ENCODE data around the gene LGMN.
A peak's percentile ranks its signal among the peaks of the same experiment; 100 is the strongest.

Gene LGMN

DNA sequence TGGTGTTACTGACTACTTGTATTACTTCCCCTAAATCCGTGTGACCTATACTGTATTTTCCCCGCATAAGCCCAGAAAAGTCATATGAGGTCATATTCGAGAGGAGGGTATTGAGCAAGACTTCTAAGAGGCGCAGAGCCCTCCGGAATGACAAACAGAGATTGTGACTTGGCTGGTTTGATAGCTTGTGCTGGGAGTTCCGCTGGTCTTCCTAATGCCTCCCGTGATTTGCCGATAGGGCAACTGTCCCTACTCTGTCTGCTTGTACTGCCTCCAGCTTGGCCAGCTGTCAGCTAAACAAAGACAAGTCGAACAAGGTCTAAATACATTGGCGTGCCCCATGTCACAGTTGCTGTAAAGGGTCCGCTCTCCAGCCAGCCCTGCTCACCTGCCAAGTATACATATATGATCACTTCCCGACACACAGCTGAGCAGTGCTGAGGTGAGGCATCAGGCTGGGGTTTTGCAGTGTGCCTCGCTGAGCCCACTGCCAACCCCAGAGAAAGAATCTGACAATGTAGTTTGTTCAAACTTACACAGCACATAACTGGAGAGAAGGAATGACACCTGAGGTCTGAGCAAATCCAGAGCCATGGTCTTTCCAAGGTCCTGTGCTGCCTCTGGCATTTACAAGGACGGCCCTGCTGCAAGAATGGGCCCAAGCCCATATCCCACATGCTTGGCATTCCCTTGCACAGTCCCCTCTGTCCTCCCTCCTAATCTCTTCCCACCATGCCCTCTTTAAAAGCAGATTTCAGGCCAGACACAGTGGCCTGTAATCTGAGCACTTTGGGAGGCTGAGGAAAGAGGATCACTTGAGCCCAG lies 23.7 kb downstream of the LGMN start:
- no peak for DNase-seq

DNA sequence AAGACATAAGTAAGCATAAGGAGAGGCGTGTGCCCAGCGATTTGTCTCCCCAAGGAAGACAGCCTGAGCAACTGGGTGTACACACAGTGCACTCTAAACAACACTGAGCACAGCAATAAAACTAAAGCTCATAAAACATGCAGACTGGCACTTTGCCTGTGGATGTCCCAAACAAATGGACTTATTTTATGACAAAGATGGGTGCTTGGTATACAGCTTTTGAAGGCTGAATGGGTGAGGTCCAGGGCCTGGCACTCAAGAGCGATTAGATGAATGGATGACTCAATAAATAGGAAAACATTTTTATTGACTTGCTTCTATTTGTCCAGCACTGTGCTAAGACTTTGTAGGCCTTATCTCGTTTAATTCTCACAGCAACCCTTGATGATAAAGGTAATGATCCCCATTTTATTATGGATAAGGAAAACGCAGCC lies 28.5 kb downstream of the LGMN start:
- no peak for DNase-seq

DNA sequence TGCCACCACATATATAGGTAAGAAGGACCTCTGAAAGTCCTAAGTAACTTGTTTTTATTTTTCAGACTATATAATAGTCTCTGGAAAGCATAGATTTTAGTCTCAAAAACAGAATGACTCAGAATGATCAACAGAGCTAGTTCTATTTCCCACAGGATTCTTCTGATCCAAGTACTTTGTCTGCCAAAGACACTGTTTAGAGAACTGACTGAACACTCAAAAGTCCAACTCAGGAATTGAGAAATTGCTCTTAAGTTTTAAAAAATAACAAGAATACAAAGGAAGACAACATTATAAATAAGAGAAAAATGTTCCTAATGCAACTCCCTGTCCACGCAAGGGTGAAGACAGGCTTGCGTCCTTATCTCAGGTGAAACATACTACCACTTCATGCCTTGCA lies 29.0 kb downstream of the LGMN start:
- no peak for DNase-seq

DNA sequence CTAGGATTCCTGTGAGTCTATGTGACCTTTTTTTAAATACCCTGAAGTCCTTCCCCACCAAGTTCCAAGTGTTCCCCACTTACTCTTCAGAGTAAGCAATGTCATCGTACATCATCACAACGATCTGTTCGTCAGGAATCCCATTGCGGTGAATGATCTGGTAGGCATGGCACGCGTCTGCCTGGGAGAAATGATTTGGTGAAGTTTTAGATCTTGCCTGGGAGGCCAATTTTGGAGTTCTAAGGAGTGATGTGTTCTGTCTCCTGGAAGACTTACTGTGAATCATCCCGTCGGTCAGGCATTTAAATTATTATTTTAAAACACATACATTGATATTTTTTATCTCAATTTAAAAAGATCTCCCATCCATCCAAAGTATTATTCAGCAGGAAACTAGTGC lies 29.8 kb downstream of the LGMN start:
- no peak for DNase-seq

DNA sequence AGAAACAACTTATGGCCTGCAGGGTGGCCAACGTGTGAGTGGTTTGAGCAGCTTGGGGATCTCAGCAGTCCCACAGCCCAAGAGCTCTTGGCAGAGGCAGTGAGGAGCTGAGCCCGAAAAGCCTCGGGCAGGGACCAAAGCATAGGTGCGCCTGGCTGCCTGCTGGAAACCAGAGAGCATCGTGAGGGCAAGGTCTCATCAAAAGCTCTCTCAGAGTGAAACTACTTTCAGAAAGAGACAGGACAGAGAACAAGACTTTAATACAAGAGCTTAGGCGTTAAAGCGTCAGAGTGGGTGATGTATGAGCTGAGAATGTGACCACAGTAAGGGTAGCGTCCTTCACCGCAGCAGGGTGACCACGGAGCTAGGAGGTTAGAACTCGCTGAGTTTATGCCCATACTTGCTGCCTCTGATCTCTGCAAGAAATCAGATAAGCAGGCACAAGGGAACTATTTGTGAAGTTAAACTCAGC lies 30.8 kb downstream of the LGMN start:
- no peak for DNase-seq

DNA sequence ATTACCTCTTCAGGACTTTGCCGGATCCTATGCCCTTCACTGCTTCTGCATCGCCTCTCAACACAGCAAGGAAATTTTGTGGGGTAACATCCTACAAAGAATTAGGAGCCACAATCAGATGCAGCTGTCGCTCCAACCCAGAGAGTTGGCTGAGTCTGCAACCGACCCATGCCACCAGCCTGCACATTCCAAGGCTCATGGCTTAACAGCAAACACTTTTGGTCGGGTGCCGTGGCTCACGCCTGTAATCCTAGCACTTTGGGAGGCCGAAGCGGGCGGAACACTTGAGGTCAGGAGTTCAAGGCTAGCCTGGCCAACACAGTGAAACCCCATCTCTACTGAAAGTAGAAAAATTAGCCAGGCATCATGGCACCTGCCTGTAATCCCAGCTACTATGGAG lies 32.3 kb downstream of the LGMN start:
- DNase-seq: no peak

DNA sequence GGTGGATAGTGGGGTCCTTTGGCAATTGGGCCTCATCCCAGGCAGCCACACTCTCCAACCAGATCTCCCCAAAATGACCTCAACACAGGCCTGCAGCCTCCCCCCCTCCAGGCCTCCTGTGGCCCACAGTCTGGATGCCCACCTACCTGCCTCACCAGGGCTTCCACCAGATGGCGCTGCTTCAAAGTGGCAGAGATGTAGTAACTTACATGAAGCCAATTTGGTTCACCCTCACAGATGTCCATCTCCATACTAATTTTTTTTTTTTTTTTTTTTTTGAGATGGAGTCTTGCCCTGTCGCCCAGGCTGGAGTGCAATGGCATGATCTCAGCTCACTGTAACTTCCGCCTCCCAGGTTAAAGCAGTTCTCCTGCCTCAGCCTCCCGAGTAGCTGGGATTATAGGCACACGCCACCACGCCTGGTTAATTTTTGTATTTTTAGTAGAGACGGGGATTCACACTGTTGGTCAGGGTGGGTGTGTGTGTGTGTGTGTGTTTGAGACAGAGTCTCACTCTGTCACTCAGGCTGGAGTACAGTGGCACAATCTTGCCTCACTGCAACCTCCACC lies 33.6 kb downstream of the LGMN start:
- peak; percentile 23 to 78 (median 68) for DNase-seq

DNA sequence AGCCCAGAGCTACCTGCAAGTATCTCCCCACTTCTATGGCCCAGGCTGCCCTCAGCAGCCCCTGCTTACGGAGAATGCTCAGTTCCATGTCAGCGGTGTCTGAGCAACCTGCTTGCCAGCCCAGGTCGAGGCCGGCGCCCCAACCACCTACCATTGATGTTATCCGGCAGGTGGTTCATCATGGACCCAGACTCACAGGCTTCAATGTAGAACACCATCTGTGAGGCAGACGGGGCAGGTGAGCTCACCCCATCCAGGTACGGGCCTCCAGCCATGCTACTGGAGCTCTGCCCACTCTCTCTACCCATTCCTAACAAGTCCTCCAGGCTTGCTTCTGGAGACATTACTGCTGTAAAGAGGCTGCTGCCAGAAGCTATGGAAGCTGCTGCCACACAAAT lies 35.8 kb downstream of the LGMN start:
- DNase-seq: no peak

DNA sequence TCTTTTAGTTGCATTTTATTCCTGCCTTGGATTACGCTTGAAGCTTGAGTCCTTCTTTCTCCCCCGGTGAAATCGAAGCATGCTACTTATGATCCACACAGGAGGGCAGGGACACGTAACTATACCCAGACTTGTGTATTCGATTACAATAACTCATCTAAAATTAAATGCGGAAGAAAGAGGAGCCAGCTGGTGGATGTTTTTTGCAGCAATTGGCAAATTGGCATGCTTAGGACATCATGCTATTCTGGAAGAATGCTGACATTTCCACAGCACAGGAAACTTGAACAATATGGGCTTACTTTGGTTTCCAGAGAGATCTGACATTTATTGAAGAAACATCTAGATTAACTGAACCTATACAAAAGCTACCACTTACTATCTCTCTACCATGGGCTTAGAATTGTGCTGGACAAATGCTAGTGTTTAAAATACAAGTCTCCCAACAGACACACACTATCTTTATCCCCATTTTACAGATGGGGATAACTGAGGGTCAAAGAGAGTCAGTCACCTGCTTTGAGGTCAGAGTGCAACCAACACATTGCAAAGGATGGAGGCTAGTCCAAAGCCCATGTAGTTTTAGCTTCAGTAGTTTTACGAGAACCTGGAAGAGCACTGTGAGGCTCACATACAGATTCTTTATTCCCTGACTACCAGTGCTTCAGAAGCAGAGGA lies 36.3 kb downstream of the LGMN start:
- DNase-seq: no peak

DNA sequence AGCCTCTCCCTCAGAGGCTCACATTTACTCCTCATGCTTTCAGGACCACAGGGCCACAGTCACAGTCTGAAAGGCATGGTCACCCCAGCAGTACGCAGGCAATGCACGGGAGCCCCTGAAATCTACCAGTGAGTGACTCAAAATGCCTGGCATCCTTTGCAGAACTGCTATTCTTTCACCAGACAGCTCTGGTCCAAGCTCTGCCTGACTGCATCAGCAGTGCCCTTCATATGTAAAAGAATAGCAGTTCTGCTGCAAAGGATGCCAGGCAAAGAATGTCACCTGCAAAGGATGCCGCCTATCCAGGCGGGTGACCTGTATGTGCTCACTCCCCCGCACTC lies 38.5 kb downstream of the LGMN start:
- no peak for DNase-seq

DNA sequence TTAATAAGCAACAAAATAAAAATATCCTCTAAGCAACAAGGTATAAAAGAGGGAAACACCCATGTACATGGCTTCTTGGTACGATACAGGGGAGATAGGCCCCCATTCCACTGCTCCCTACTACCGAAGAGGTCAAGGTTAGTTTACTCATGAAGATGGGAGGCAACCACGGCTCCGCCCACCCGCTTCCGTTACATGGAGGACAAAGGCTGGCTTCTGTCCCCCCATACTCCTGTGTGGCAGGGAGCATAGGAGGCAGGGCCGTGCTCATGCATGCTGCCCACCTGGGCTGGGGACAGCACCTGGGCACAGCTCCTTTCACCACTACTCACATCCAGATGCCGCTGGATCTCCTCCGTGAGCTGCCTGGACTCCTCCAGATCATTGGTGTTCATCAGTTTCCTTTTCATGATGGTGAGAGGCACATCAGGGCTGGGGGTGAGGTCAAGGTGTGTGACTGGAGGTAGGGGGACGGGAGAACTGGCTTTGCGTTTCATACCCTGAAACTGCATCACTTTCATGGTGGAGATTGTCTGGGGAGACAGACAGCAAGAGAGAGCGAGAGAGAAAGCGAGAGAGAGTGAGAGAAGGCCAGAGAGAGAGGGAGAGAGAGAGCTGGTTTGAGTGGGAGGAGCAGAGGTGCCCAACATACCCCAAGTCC lies 39.0 kb downstream of the LGMN start:
- no peak for DNase-seq

DNA sequence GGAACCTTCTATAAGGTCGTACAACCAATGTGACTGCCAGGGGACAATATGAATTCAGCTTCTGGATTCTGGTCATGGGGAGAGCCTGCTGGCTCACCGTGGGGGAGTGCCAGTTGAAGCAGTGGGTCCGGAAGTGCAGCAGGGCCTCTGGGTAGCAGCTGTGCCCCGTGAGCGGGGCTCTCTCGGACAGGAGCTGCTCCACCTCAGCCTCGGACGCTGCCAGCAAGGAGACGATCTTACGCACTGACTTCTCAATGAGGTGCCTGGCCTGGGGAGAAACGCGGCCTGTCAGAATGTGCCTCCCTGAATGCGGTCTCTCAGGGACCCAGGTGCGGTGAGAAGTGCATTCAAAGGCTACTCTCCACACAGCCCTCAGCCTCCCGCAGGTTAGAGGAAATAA lies 42.0 kb downstream of the LGMN start:
- no peak for DNase-seq

DNA sequence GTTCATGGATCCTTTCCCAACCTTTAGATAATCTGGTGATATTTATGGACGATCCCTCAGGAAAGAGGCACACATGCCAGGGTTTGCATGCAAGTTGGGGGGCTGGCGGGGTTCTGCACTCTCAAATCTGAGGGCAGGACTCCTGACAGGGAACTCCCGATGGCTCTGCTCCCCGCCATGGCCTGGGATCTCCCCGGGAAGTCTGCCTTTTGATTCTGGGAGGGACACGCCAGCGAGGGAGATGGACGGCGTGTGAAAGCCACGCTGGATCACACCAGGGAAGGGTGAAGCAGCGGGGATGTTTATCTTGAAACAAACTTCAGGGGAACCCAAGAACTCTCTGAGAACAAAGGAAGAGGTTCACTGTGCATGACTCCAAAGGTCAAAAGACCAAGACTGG lies 43.6 kb downstream of the LGMN start:
- DNase-seq: no peak

DNA sequence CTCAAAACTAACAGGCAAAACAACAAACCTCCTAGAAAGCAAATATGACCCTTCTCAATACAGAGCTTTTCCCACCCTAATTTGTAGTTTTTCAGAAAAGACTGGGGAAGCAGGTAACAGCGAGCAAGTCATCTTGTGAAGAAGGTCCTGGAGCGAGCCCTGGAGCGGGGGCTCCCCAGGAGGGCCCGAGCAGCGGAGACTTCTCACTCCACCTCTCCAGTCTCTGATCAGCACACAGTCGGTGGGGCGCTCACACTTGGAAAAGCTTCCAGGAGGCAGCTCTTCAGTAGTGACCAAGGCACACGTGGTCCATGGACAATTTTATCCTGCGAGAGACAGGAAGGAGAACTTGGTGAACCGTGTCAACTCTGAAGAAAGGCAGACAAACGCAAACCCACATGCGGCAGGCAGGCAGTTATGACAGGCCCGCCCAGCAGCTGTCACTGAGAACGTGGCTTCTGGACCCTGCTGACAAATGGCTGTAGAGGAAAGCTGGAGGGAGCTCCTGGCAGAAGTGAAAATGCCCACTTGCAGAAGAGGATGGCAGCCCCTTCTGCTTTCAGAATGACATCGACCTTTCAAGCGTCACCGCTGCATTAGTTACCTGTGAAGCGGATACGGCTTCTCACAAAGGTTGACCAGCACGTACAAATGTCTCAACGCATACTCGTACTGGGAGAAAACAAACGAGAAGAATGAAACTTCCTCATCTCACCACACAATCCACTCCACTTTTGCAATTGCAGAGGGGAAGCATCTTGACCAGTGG lies 44.2 kb downstream of the LGMN start:
- no peak for DNase-seq

DNA sequence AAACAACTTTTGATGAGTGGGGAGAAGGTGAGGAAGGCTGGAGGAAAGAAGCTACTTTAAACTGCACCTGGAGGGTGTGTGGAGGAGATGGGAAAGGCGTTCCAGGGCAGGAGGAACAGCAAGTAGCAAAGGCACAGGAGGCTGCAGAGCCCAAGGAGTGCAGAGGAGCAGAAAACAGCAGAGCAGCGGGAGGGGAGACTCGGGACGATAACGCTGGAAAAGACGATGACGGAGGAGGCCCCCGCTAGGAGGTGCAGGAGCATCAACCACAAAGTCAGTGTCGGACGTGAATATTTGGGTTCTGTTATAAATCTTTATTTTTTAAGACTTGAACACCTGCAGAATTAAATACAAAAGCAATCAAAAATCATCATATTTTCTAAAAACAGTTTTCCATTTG lies 44.9 kb downstream of the LGMN start:
- no peak for DNase-seq

DNA sequence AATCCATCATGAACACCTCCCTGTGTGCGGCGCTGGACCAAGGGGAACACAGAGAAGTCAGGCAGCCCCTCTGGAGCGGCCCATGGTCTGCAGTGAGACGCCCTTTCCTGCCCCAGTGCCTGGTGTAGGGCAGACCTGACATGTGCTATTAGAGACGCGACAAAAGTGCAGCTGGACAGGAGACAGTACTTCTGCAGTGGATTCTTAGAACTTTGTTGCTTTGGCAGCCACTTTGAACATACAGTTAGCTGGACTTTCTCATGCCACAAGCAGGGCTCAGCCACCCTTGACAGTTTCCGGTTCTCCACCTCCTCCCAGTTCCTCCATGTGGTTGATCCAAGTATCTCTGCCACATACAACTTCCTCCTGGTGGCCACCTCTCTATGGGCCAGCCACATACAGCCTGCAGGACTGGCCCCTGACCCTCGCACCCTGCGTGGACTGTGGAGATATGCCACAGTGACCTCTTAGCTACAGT lies 45.9 kb downstream of the LGMN start:
- DNase-seq: no peak

DNA sequence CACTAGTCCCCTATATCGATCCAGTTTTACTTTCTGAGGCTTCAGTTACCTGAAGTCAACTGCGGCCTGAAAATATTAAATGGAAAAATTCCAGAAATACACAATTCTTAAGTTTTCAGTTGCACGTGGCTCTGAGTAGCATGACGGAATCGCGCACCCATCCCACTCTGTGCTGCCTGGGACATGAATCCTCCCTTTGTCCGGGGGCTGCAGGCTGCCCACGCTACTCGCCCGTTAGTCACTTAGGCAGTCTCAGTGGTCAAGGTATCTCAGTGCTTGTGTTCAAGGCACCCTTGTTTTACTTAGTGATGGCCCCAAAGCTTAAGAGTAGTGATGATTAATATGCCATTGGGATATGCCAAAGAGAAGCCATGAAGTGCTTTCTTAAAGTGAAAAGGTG lies 46.6 kb downstream of the LGMN start:
- no peak for DNase-seq

DNA sequence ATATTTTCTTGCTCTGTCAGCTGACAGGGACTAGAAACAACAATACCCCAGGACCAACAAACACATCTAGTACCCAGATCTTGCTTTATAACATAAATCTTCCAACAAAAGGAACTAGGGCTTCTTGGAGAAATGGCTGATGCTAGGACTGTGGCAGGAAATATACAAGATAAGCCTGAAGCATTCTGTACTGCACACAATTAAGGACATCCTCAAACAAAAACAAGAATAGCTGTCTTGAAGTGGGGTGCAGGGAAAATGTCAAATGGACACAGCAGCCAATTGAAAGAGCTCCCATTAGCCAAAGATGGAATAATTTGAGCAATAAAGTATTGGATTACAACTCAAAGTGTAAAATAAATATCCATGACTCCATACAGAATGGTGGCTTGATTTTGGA lies 50.0 kb downstream of the LGMN start:
- no peak for DNase-seq

DNA sequence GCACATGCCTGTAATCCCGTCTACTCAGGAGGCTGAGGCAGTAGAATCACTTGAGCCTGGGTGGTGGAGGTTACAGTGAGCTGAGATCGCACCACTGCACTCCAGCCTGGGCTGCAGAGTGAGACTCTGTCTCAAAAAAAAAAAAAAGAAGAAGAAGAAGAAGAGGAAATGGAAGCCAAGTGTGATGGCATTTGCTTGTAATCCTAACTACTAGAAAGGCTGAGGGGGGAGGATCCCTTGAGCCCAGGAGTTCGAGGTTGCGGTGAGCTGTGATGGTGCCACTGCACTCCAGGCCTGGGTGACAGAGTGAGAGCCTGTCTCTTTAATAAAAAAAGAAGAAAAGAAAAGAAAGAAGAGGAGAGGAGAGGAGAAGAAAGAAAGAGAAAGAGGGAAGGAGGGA lies 52.1 kb downstream of the LGMN start:
- DNase-seq: no peak

DNA sequence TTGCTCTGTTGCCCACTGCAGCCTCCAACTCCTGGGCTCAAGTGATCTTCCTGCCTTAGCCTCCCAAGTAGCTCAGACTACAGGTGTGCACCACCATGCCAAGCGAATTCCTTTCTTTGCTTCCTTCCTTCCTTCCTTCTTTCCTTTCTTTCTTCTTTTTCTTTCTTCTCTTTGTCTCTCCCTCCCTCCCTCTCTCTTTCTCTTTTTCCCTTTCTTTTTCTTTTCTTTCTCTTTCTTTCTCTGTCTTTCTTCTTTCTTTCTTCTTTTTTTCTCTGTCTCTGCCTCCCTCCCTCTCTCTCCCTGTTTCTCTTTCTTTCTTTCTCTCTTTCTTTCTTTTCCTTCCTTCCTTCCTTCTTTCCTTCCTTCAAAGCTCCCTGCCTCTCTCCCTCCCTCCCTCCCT lies 52.9 kb downstream of the LGMN start:
- DNase-seq: no peak

DNA sequence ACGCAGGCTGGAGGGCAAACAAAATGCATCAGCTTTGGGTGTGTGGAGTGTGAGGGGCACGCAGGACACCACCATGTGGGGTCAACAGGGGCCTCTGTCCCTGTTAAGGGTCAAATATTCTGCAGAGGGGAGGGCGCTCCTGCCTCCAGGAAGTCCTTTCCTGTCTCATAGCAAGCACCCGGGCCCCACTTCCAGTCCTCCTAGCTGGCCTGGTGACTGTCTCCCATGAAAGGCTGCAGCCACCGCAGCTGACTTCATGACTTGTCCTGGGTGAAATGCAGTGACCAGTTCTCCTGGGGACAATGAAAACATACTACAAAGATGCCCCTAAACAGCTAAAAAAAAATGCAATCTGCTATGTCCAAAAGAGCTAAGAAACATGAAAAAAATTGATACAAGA lies 53.6 kb downstream of the LGMN start:
- DNase-seq: no peak

DNA sequence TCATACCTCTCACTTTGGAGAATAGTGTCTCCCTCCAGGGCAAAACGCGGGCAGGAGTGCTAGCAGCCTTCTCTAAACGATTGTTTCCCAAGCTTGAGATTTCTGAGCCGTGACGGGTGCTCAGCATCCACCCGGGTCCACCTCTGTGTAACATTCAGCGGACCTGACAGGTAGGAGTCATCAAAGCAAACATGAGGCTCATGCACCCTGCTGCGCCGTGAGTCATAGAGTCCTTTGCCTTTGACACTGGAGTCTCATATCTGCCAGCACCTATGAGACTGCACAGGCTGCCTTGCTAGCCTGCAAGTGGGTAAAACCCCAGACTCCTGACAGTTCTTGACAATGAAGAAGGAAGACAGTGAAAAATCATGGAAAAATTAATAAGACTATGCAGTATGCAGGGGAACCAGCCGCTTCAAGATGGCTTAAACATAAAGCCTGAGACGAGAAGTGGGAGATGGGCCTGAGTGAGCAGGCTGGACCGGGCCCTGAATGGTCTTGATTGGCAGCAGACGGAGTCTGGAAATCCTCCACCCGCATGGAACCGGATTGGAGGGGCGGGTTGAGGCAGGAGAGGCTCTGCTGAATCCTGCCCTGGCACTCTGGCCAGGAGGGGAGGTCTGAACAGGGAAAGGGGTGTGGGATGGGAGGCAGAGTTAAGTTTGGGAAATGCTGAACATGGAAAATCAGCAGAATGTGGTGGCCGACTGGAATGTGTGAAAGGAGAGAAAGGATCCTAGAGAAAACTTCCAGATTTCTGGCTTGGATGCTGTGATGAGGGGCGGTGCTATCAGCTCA lies 54.2 kb downstream of the LGMN start:
- no peak for DNase-seq

Data from stimulated activated naive CD4-positive, alpha-beta T cell (primary cell).